Mesenchymal stem cell (in vitro differentiated cells and primary cell): Measurements from ENCODE around the gene GTF2F2.

Experiments
- DNase-seq: peaks from one replicate; pipeline ENCODE4 v3.0.0-alpha.2; 2013
- H2AFZ ChIP-seq: one replicate; pipeline ENCODE4 v1.6.1; 2013; ENCODE audit warnings: low read depth, mild to moderate bottlenecking, control low read depth, inconsistent platforms, low read length, moderate library complexity
- H2AK5ac ChIP-seq: 2 replicates; pipeline ENCODE4 v1.6.1; 2013; ENCODE audit warnings: low read length, moderate library complexity, mild to moderate bottlenecking, inconsistent platforms; ENCODE audit not compliant: severe bottlenecking
- H2BK120ac ChIP-seq: one replicate; pipeline ENCODE4 v1.6.1; 2013; ENCODE audit warnings: low read depth, mild to moderate bottlenecking, inconsistent platforms, low read length, moderate library complexity
- H2BK12ac ChIP-seq, 2 experiments: one replicate each; pipeline ENCODE4 v1.6.1; 2013; ENCODE audit warnings: inconsistent platforms in 2 of 2, low read length in 2 of 2, mild to moderate bottlenecking in 2 of 2, moderate library complexity in 2 of 2, control low read depth in 1 of 2
- H2BK15ac ChIP-seq: one replicate; pipeline ENCODE4 v1.6.1; 2013; ENCODE audit warnings: mild to moderate bottlenecking, low read depth, inconsistent platforms; ENCODE audit not compliant: poor library complexity, severe bottlenecking
- H2BK5ac ChIP-seq: 2 replicates; pipeline ENCODE4 v1.6.1; 2013; ENCODE audit warnings: low read depth, mild to moderate bottlenecking, low read length, control low read depth, inconsistent platforms; ENCODE audit not compliant: poor library complexity, severe bottlenecking
- H3K14ac ChIP-seq, 2 experiments: one replicate each; pipeline ENCODE4 v1.6.1; 2013; ENCODE audit warnings: inconsistent platforms in 2 of 2, low read length in 2 of 2, control low read depth in 1 of 2, mild to moderate bottlenecking in 1 of 2, moderate library complexity in 1 of 2
- H3K18ac ChIP-seq, 2 experiments: one replicate each; pipeline ENCODE4 v1.6.1; 2013; ENCODE audit warnings: inconsistent platforms in 2 of 2, low read length in 2 of 2, control low read depth in 1 of 2, low read depth in 1 of 2, mild to moderate bottlenecking in 1 of 2
- H3K23ac ChIP-seq, 2 experiments: one replicate each; pipeline ENCODE4 v1.6.1; 2013; ENCODE audit warnings: inconsistent platforms in 2 of 2, low read length in 2 of 2, mild to moderate bottlenecking in 2 of 2, moderate library complexity in 2 of 2, control low read depth in 1 of 2
- H3K27ac ChIP-seq: 2 replicates; pipeline ENCODE4 v1.5.1; 2013; ENCODE audit warnings: mild to moderate bottlenecking, moderate library complexity, low read length, control low read depth, inconsistent platforms; ENCODE audit not compliant: poor library complexity, severe bottlenecking
- H3K27me3 ChIP-seq, 2 experiments: 2 replicates each; pipeline versions ENCODE4 v1.6.1 to v1.7.0; 2013; ENCODE audit warnings: low read length in 2 of 2, mild to moderate bottlenecking in 2 of 2, moderate library complexity in 2 of 2, control low read depth in 1 of 2, inconsistent platforms in 1 of 2; ENCODE audit not compliant: control insufficient read depth in 1 of 2, insufficient read depth in 1 of 2
- H3K36me3 ChIP-seq, 2 experiments: 2 replicates each; pipeline versions ENCODE4 v1.6.1 to v1.7.0; 2013; ENCODE audit warnings: low read length in 2 of 2, control low read depth in 1 of 2, inconsistent platforms in 1 of 2, low read depth in 1 of 2, mild to moderate bottlenecking in 1 of 2; ENCODE audit not compliant: insufficient read depth in 2 of 2, control insufficient read depth in 1 of 2
- H3K4ac ChIP-seq, 2 experiments: one replicate each; pipeline ENCODE4 v1.6.1; 2013; ENCODE audit warnings: inconsistent platforms in 2 of 2, low read length in 2 of 2, mild to moderate bottlenecking in 2 of 2, moderate library complexity in 2 of 2, control low read depth in 1 of 2, low read depth in 1 of 2
- H3K4me1 ChIP-seq: 2 replicates; pipeline ENCODE4 v1.6.1; 2013; ENCODE audit warnings: low read depth, low read length, control low read depth; ENCODE audit not compliant: control insufficient read depth, insufficient read depth
- H3K4me2 ChIP-seq: 2 replicates; pipeline ENCODE4 v1.6.1; 2013; ENCODE audit warnings: low read length, mild to moderate bottlenecking, inconsistent platforms; ENCODE audit not compliant: poor library complexity, severe bottlenecking
- H3K4me3 ChIP-seq, 2 experiments: 2 replicates each; pipeline versions ENCODE4 v1.5.1 to v1.7.0; 2013; ENCODE audit warnings: low read length in 2 of 2, mild to moderate bottlenecking in 2 of 2, control low read depth in 1 of 2, low read depth in 1 of 2; ENCODE audit not compliant: insufficient read depth in 1 of 2
- H3K79me1 ChIP-seq: replicated peaks from 2 replicates; pipeline ENCODE4 v1.6.1; 2013; ENCODE audit warnings: mild to moderate bottlenecking, control low read depth, low read length, inconsistent platforms; ENCODE audit not compliant: poor library complexity, severe bottlenecking
- H3K9ac ChIP-seq: 2 replicates; pipeline ENCODE4 v1.7.0; 2013; ENCODE audit warnings: mild to moderate bottlenecking, low read length, moderate library complexity
- H3K9me3 ChIP-seq: 2 replicates; pipeline ENCODE4 v1.7.0; 2013; ENCODE audit warnings: mild to moderate bottlenecking, low read length; ENCODE audit not compliant: control insufficient read depth
- H4K8ac ChIP-seq: one replicate; pipeline ENCODE4 v1.6.1; 2013; ENCODE audit warnings: inconsistent platforms, mild to moderate bottlenecking, low read length, moderate library complexity
- H4K91ac ChIP-seq: one replicate; pipeline ENCODE4 v1.6.1; 2013; ENCODE audit warnings: mild to moderate bottlenecking, low read length, inconsistent platforms
- WGBS: methylation state at CpG from one replicate; pipeline ENCODE4 v1.1.7; 2013; ENCODE audit warnings: mixed read lengths; 5-methylcytosine and 5-hydroxymethylcytosine counted together

GTF2F2 gene

GRCh38 chr13:45109102-45109720 is 11.1 kb upstream of the GTF2F2 start:
- 93% methylated on average over 2 of the region's 5 CpGs for WGBS

GRCh38 chr13:45113233-45114224 is 6.8 kb upstream of the GTF2F2 start:
- WGBS: 97% methylated on average over 3 of the region's 4 CpGs

More at GRCh38 chr13:45109102-45109720, 11.1 kb upstream of the GTF2F2 start:
- Histone ChIP-seq H3K9ac (no peak overlapping the region), H2BK120ac (no peak overlapping the region), H2AK5ac (no peak overlapping the region), H3K4me3 (peak overlapping the region in 1 of 2 experiments; percentile 14), H3K4ac (no peak overlapping the region), H3K9me3 (no peaks in the 10 kb centered on the region), H2BK12ac (no peak overlapping the region), H3K4me2 (no peak overlapping the region), H2BK15ac (no peak overlapping the region), H3K36me3 (no peaks in the 10 kb centered on the region), H3K18ac (no peak overlapping the region), H3K14ac (no peak overlapping the region), H4K91ac (no peak overlapping the region), H3K27ac (no peak overlapping the region), H3K27me3 (no peaks in the 10 kb centered on the region), H3K23ac (no peak overlapping the region), H2AFZ (no peak overlapping the region), H4K8ac (no peak overlapping the region), H3K4me1 (peaks cover 5% of the 10 kb centered on the region), H2BK5ac (no peak overlapping the region), H3K79me1 (no peaks in the 10 kb centered on the region)
- peak; percentile 37 for DNase-seq

GRCh38 chr13:45119469-45119990 is 780 bp upstream of the GTF2F2 start:
- Histone ChIP-seq H4K8ac (peak overlapping the region; percentile 10), H3K9ac (peak overlapping the region; percentile 97), H3K4me2 (peak overlapping the region; percentile 77), H3K14ac (no peak overlapping the region), H3K18ac (no peak overlapping the region), H3K23ac (no peak overlapping the region), H2BK15ac (peak overlapping the region; percentile 6), H3K4me1 (peaks cover 3% of the 10 kb centered on the region), H3K79me1 (no peaks in the 10 kb centered on the region), H3K27ac (peak overlapping the region; percentile 14), H3K4ac (no peak overlapping the region), H2BK120ac (no peak overlapping the region), H2AFZ (peak overlapping the region; percentile 46), H3K36me3 (peaks cover 0 to 9% of the 10 kb centered on the region in 2 experiments), H3K9me3 (no peaks in the 10 kb centered on the region), H3K27me3 (no peaks in the 10 kb centered on the region), H2BK5ac (no peak overlapping the region), H2BK12ac (no peak overlapping the region), H4K91ac (no peak overlapping the region), H2AK5ac (no peak overlapping the region), H3K4me3 (peak overlapping the region; percentile 39 to 87)
- 31% methylated on average over 6 of the region's 7 CpGs for WGBS
- peak; percentile 51 for DNase-seq

More at GRCh38 chr13:45113233-45114224, 6.8 kb upstream of the GTF2F2 start:
- no peaks in the 10 kb centered on the region for H3K9me3 ChIP-seq
- peaks cover 2% of the 10 kb centered on the region for H3K4me1 ChIP-seq
- H3K4me2 ChIP-seq: no peak overlapping the region
- no peak overlapping the region for H3K14ac ChIP-seq
- H4K8ac ChIP-seq: no peak overlapping the region
- no peak overlapping the region for H4K91ac ChIP-seq
- H2BK120ac ChIP-seq: no peak overlapping the region
- H2AK5ac ChIP-seq: no peak overlapping the region
- no peaks in the 10 kb centered on the region for H3K79me1 ChIP-seq
- H3K4ac ChIP-seq: no peak overlapping the region
- no peak overlapping the region for H2AFZ ChIP-seq
- no peak overlapping the region for H3K23ac ChIP-seq
- no peak overlapping the region for H3K27ac ChIP-seq
- H2BK12ac ChIP-seq: no peak overlapping the region
- no peaks in the 10 kb centered on the region for H3K36me3 ChIP-seq
- H3K4me3 ChIP-seq: no peak overlapping the region
- H2BK5ac ChIP-seq: no peak overlapping the region
- no peak overlapping the region for H3K9ac ChIP-seq
- DNase-seq: no peak
- no peak overlapping the region for H2BK15ac ChIP-seq
- H3K27me3 ChIP-seq: no peaks in the 10 kb centered on the region
- no peak overlapping the region for H3K18ac ChIP-seq
